HepG2 (cell line): ENCODE data around the gene PLD1. TPM values are rescaled to one million over a fixed set of nuclear protein-coding genes. Genes with fewer than 3 reads are reported as not detected.

Experiments used
- ATAC-seq: fragments of 200-7000 bp; cut with Tn5 transposase; 3 replicates; pipeline ENCODE4 v1.9.1; 2020; ENCODE audit warnings: mild to moderate bottlenecking, moderate library complexity
- BruUV-seq: library from RNA; stranded (reverse); fragments of 400-500 nt; replicated peaks from 2 replicates; lab custom pipeline; 2021; lab: Mats Ljungman, UMichigan
- CTCF ChIA-PET: fragments of 300-600 bp; formaldehyde crosslinking; extraction: SDS; loops from one replicate; lab custom pipeline; 2021; ENCODE audit warnings: low total read pairs, inconsistent platforms, low intra/inter-chr PET ratio; lab: Yijun Ruan, JAX
- POLR2A ChIA-PET: fragments of 350-600 bp; sonication (Branson Sonifier 250); formaldehyde crosslinking; loops from one replicate; lab custom pipeline; 2020; ENCODE audit warnings: antibody characterized with exemption, inconsistent platforms; lab: Yijun Ruan, JAX
- DNase-seq: peaks from one replicate; pipeline ENCODE4 v3.0.0-alpha.2; 2015; ENCODE audit warnings: low spot score
- FAIRE-seq: peaks from 3 replicates; lab custom pipeline; 2011; peaks lifted over from hg19 to GRCh38; lab: Jason Lieb, UNC
- H2AFZ ChIP-seq: one replicate; pipeline ENCODE4 v1.6.1; 2011; ENCODE audit warnings: low read length, inconsistent platforms
- H3K27ac ChIP-seq: fragments of 300-600 bp; 3 replicates; pipeline ENCODE4 v1.8.0; 2011; ENCODE audit warnings: mixed run types, mild to moderate bottlenecking, mixed read lengths, low read length, inconsistent platforms; ENCODE audit not compliant: insufficient read depth; ENCODE audit errors: extremely low read length
- H3K27me3 ChIP-seq, 2 experiments: fragments of 200-600 bp in 1 of 2; 2 replicates in 1 of 2; 3 replicates in 1 of 2; pipeline versions ENCODE4 v1.6.0 to v1.8.0; 2011; ENCODE audit warnings: low read length in 2 of 2, mild to moderate bottlenecking in 2 of 2, moderate library complexity in 2 of 2, inconsistent platforms in 1 of 2; ENCODE audit not compliant: insufficient read depth in 2 of 2, control insufficient read depth in 1 of 2
- H3K36me3 ChIP-seq, 2 experiments: fragments of 200-600 bp in 1 of 2; replicated peaks in 1 of 2; 2 replicates in 1 of 2; 3 replicates in 1 of 2; pipeline versions ENCODE4 v1.5.1 to v1.8.0; 2011; ENCODE audit warnings: low read length in 2 of 2, inconsistent platforms in 1 of 2; ENCODE audit not compliant: insufficient read depth in 2 of 2, control insufficient read depth in 1 of 2
- H3K4me1 ChIP-seq: 2 replicates; pipeline ENCODE4 v1.5.1; 2012; ENCODE audit warnings: low read length, inconsistent platforms; ENCODE audit not compliant: insufficient read depth
- H3K4me2 ChIP-seq: 2 replicates; pipeline ENCODE4 v1.6.0; 2011; ENCODE audit warnings: low read depth, low read length, inconsistent platforms
- H3K4me3 ChIP-seq, 3 experiments: fragments of 200-600 bp in 1 of 3; sonication (generic), shearing (Covaris generic) in 1 of 3; replicated peaks in 1 of 3; 2 replicates each; pipeline ENCODE4 v1.5.1; 2011 to 2016; ENCODE audit warnings: low read length in 3 of 3, inconsistent platforms in 2 of 3, low read depth in 2 of 3, mild to moderate bottlenecking in 2 of 3, control low read depth in 1 of 3, mixed read lengths in 1 of 3; ENCODE audit not compliant: insufficient read depth in 1 of 3
- H3K79me2 ChIP-seq: one replicate; pipeline ENCODE4 v1.6.1; 2011; ENCODE audit warnings: low read length, inconsistent platforms; ENCODE audit not compliant: insufficient read depth
- H3K9ac ChIP-seq: 2 replicates; pipeline ENCODE4 v1.6.0; 2011; ENCODE audit warnings: mild to moderate bottlenecking, low read depth, low read length, inconsistent platforms; ENCODE audit not compliant: insufficient read depth
- H3K9me3 ChIP-seq: 2 replicates; pipeline ENCODE4 v1.5.1; 2012; ENCODE audit warnings: mild to moderate bottlenecking, low read length
- H4K20me1 ChIP-seq: 2 replicates; pipeline ENCODE4 v1.6.0; 2011; ENCODE audit warnings: inconsistent platforms, mild to moderate bottlenecking, low read length, moderate library complexity; ENCODE audit not compliant: insufficient read depth
- ASH2L ChIP-seq: fragments of 300-600, 200-600 bp; sonication (generic); IDR thresholded peaks from 2 replicates; pipeline ENCODE4 v1.7.0; 2017; ENCODE audit warnings: low read depth, mild to moderate bottlenecking, moderate library complexity, mixed read lengths, low read length; ENCODE audit not compliant: insufficient read length
- DNMT3B ChIP-seq: conservative IDR thresholded peaks from 2 replicates; pipeline ENCODE4 v1.6.1; 2016; ENCODE audit warnings: missing biosample characterization, control low read depth
- KLF15 ChIP-seq: sonication (generic); formaldehyde crosslinking; IDR thresholded peaks from 2 replicates; pipeline ENCODE4 v1.8.1; 2023; ENCODE audit warnings: borderline replicate concordance, mild to moderate bottlenecking, inconsistent platforms, missing genetic modification reagents, mixed read lengths
- MYC ChIP-seq: sonication (generic); formaldehyde crosslinking; IDR thresholded peaks from 2 replicates; pipeline ENCODE4 v1.9.0; 2021; ENCODE audit warnings: missing genetic modification reagents, borderline replicate concordance
- NR3C1 ChIP-seq: sonication (generic); formaldehyde crosslinking; IDR thresholded peaks from 2 replicates; pipeline ENCODE4 v1.4.0; 2020; ENCODE audit warnings: missing genetic modification reagents
- ZKSCAN8 ChIP-seq: IDR thresholded peaks from 2 replicates; pipeline ENCODE4 v1.6.1; 2016; ENCODE audit warnings: borderline replicate concordance, missing genetic modification reagents, missing compliant biosample characterization
- ZNF274 ChIP-seq: sonication (generic); formaldehyde crosslinking; IDR thresholded peaks from 2 replicates; pipeline ENCODE4 v1.5.1; 2020; ENCODE audit warnings: mild to moderate bottlenecking, missing genetic modification reagents
- ZNF530 ChIP-seq: sonication (generic); formaldehyde crosslinking; IDR thresholded peaks from 2 replicates; pipeline ENCODE4 v1.5.0; 2020; ENCODE audit warnings: low read depth, mild to moderate bottlenecking, missing genetic modification reagents
- ZNF549 ChIP-seq: sonication (generic); formaldehyde crosslinking; IDR thresholded peaks from 2 replicates; pipeline ENCODE4 v1.5.0; 2020; ENCODE audit warnings: missing genetic modification reagents
- WGBS: methylation state at CpG from one replicate; pipeline ENCODE4 v1.1.6; 2017; ENCODE audit warnings: low lambda C conversion rate; 5-methylcytosine and 5-hydroxymethylcytosine counted together
- in situ Hi-C: cut with HindIII; loops from 2 replicates; pipeline ENCODE4 v1.10.0; 2017; ENCODE audit warnings: low pct_unique_long_range_greater_than_20kb; ENCODE audit not compliant: extremely low pct_ligation_motif_present
- intact Hi-C: fragments of 100-400 bp; cut with micrococcal nuclease; formaldehyde crosslinking; loops from one replicate; pipeline ENCODE4 v1.10.0; 2022; ENCODE audit not compliant: unreplicated experiment
- polyA plus RNA-seq, 8 experiments: library from polyadenylated mRNA; depleted of rRNA in 3 of 8; stranded (reverse) in 7 of 8; unstranded in 1 of 8; fragments of >200 nt; fragmentation: Illumina TruSeq in 4 of 8; extraction: Trizol in 4 of 8; gene quantifications; 2 replicates each; pipeline versions ENCODE4 v1.2.1 to v1.2.3, GENCODE V29; 2011 to 2016; ENCODE audit warnings: low read depth in 4 of 8, missing spikeins in 1 of 8, mixed read lengths in 1 of 8; ENCODE audit not compliant: insufficient read depth in 1 of 8
- total RNA-seq, 5 experiments: library from RNA; depleted of rRNA; stranded (reverse); fragments of >200 nt; fragmentation: Illumina TruSeq; extraction: Trizol; gene quantifications; 2 replicates each; pipeline ENCODE4 v1.2.3, GENCODE V29; 2016; ENCODE audit warnings: low read depth in 1 of 5
- TF ChIP-seq, protein P1 (sequence below): fragments of 450-650 bp; IDR thresholded peaks from 2 replicates; pipeline ENCODE4 v1.6.1; 2017
- TF ChIP-seq, protein P2 (sequence below): sonication (generic); formaldehyde crosslinking; IDR thresholded peaks from 2 replicates; pipeline ENCODE4 v1.9.0; 2022; ENCODE audit warnings: low read depth, missing genetic modification reagents
- TF ChIP-seq, protein P3 (sequence below): sonication (generic); formaldehyde crosslinking; IDR thresholded peaks from 2 replicates; pipeline ENCODE4 v1.4.0; 2020; ENCODE audit warnings: low read depth, mild to moderate bottlenecking, missing genetic modification reagents

The PLD1 gene
- total and polyA plus RNA-seq, 2 of the 13 experiments (the other 11 are each of a cell fraction or from before 2014, with no cell fraction given): 27.1 to 59.4 TPM

DNA sequence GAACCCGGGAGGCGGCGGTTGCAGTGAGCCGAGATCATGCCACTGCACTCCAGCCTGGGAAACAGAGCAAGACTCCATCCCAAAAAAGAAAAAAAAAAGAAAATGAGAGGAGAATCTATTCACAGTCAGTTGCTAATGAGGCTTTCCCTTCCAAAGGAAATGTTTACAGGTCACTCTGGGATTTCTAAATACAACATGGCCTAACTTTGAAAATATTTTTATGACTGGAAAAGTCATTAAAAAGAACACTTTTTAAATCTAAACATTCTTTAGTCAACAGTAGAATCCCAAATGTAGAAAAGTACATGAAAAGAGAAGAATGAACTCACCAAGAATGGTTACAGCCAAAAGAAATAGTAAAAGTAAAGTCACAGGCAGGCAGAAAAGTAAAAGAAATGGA is 78.6 kb downstream of the PLD1 start:
- ChIA-PET CTCF (no interaction called here), POLR2A (no interaction called here)
- no peak for ATAC-seq
- Histone ChIP-seq H3K4me3 (no peak overlapping the region), H2AFZ (no peak overlapping the region), H3K36me3 (peaks cover 22 to 58% of the 10 kb centered on the region in 2 experiments), H3K4me1 (peaks cover 5% of the 10 kb centered on the region), H3K27me3 (no peaks in the 10 kb centered on the region), H3K4me2 (no peak overlapping the region), H3K27ac (no peak overlapping the region), H3K79me2 (no peaks in the 10 kb centered on the region), H3K9ac (no peak overlapping the region), H4K20me1 (peaks cover 6% of the 10 kb centered on the region; the same call in 1 of the 2 replicates), H3K9me3 (no peaks in the 10 kb centered on the region)
- in situ Hi-C loops (no loop called here), intact Hi-C loops (loop anchor here (10.0 kb wide), 1 partner anchor 103 kb away; no protein-coding TSS in a partner anchor)
- FAIRE-seq: no peak
- WGBS: 98% methylated on average over 4 of the region's 4 CpGs
- BruUV-seq: no TSS peak
- TF ChIP-seq ZNF274 (CRISPR knock-in tag): no peak
- TF ChIP-seq DNMT3B (CRISPR knock-in tag): no peak
- no peak for TF ChIP-seq ZNF549 (CRISPR knock-in tag)
- TF ChIP-seq MYC (CRISPR knock-in tag): no peak
- no peak for TF ChIP-seq ASH2L
- TF ChIP-seq, protein P1, sequence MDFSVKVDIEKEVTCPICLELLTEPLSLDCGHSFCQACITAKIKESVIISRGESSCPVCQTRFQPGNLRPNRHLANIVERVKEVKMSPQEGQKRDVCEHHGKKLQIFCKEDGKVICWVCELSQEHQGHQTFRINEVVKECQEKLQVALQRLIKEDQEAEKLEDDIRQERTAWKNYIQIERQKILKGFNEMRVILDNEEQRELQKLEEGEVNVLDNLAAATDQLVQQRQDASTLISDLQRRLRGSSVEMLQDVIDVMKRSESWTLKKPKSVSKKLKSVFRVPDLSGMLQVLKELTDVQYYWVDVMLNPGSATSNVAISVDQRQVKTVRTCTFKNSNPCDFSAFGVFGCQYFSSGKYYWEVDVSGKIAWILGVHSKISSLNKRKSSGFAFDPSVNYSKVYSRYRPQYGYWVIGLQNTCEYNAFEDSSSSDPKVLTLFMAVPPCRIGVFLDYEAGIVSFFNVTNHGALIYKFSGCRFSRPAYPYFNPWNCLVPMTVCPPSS: no peak
- no peak for TF ChIP-seq NR3C1 (CRISPR knock-in tag)
- no peak for TF ChIP-seq ZNF530 (CRISPR knock-in tag)
- no peak for TF ChIP-seq ZKSCAN8
- TF ChIP-seq, protein P2, sequence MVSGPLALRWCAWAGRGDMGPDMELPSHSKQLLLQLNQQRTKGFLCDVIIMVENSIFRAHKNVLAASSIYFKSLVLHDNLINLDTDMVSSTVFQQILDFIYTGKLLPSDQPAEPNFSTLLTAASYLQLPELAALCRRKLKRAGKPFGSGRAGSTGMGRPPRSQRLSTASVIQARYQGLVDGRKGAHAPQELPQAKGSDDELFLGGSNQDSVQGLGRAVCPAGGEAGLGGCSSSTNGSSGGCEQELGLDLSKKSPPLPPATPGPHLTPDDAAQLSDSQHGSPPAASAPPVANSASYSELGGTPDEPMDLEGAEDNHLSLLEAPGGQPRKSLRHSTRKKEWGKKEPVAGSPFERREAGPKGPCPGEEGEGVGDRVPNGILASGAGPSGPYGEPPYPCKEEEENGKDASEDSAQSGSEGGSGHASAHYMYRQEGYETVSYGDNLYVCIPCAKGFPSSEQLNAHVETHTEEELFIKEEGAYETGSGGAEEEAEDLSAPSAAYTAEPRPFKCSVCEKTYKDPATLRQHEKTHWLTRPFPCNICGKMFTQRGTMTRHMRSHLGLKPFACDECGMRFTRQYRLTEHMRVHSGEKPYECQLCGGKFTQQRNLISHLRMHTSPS: no peak
- no peak for TF ChIP-seq KLF15 (CRISPR knock-in tag)
- TF ChIP-seq, protein P3, sequence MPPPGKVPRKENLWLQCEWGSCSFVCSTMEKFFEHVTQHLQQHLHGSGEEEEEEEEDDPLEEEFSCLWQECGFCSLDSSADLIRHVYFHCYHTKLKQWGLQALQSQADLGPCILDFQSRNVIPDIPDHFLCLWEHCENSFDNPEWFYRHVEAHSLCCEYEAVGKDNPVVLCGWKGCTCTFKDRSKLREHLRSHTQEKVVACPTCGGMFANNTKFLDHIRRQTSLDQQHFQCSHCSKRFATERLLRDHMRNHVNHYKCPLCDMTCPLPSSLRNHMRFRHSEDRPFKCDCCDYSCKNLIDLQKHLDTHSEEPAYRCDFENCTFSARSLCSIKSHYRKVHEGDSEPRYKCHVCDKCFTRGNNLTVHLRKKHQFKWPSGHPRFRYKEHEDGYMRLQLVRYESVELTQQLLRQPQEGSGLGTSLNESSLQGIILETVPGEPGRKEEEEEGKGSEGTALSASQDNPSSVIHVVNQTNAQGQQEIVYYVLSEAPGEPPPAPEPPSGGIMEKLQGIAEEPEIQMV (CRISPR knock-in tag): no peak
- no peak for DNase-seq
